Fibroblast of lung (primary cell): Measurements from ENCODE around the gene LITAFD. TPM values are rescaled to one million over a fixed set of nuclear protein-coding genes. Genes with fewer than 3 reads are reported as not detected.

Experiments used
- DNase-seq, 2 donors: peaks; one replicate each; pipeline versions ENCODE4 v3.0.0 to v3.0.0-alpha.2; 2010; ENCODE audit warnings: low read depth in 2 of 2
- H2AFZ ChIP-seq: 2 replicates; pipeline ENCODE4 v1.5.1; 2012; ENCODE audit warnings: low read length, control low read depth, inconsistent platforms
- H3K27ac ChIP-seq: 2 replicates; pipeline ENCODE4 v1.5.1; 2011; ENCODE audit warnings: low read length, control low read depth; ENCODE audit not compliant: insufficient read depth
- H3K27me3 ChIP-seq: 2 replicates; pipeline ENCODE4 v1.5.1; 2011; ENCODE audit warnings: mild to moderate bottlenecking, low read length; ENCODE audit not compliant: control insufficient read depth, insufficient read depth
- H3K36me3 ChIP-seq: 2 replicates; pipeline ENCODE4 v1.5.1; 2011; ENCODE audit warnings: low read length; ENCODE audit not compliant: control insufficient read depth, insufficient read depth
- H3K4me1 ChIP-seq: 2 replicates; pipeline ENCODE4 v1.5.1; 2011; ENCODE audit warnings: low read length; ENCODE audit not compliant: control insufficient read depth, insufficient read depth; ENCODE audit errors: extremely low read depth
- H3K4me2 ChIP-seq: 2 replicates; pipeline ENCODE4 v1.5.1; 2011; ENCODE audit warnings: low read length, control low read depth; ENCODE audit not compliant: insufficient read depth; ENCODE audit errors: extremely low read depth
- H3K4me3 ChIP-seq, 4 experiments: fragments of 200-600 bp in 1 of 4; sonication (generic) in 1 of 4; replicated peaks in 1 of 4; 2 replicates each; pipeline ENCODE4 v1.5.1; 2011 to 2016; ENCODE audit warnings: low read length in 4 of 4, low read depth in 3 of 4, mild to moderate bottlenecking in 3 of 4, control low read depth in 2 of 4, inconsistent platforms in 1 of 4, mixed read lengths in 1 of 4; ENCODE audit not compliant: insufficient read depth in 1 of 4; ENCODE audit errors: control extremely low read depth in 1 of 4
- H3K79me2 ChIP-seq: 2 replicates; pipeline ENCODE4 v1.5.1; 2012; ENCODE audit warnings: mild to moderate bottlenecking, low read length, inconsistent platforms; ENCODE audit not compliant: control insufficient read depth, insufficient read depth
- H3K9ac ChIP-seq: 2 replicates; pipeline ENCODE4 v1.5.1; 2011; ENCODE audit warnings: mild to moderate bottlenecking, low read length, control low read depth; ENCODE audit not compliant: insufficient read depth
- H3K9me3 ChIP-seq: 2 replicates; pipeline ENCODE4 v1.5.1; 2012; ENCODE audit warnings: low read depth, low read length; ENCODE audit not compliant: control insufficient read depth, insufficient read depth
- H4K20me1 ChIP-seq: 2 replicates; pipeline ENCODE4 v1.5.1; 2011; ENCODE audit warnings: low read length; ENCODE audit not compliant: control insufficient read depth, insufficient read depth; ENCODE audit errors: extremely low read depth
- CTCF ChIP-seq, 2 donors: IDR thresholded peaks in 1 of 2; conservative IDR thresholded peaks in 1 of 2; 1 replicate in 1 of 2; 2 replicates in 1 of 2; pipeline ENCODE4 v1.5.1; 2011 to 2012; ENCODE audit warnings: low read length in 2 of 2, control low read depth in 1 of 2, inconsistent platforms in 1 of 2, low read depth in 1 of 2, mild to moderate bottlenecking in 1 of 2
- EZH2 ChIP-seq: IDR thresholded peaks from 2 replicates; pipeline ENCODE4 v1.5.1; 2012; ENCODE audit warnings: low read length, control low read depth, mild to moderate bottlenecking; ENCODE audit errors: missing control alignments
- polyA plus RNA-seq, 2 donors: library from polyadenylated mRNA; depleted of rRNA in 1 of 2; stranded (reverse) in 1 of 2; unstranded in 1 of 2; fragments of >200 nt; gene quantifications; 2 replicates each; pipeline ENCODE4 v1.2.1, GENCODE V29; 2011 to 2012; ENCODE audit warnings: missing spikeins in 1 of 2
- total RNA-seq: library from RNA; depleted of rRNA; stranded (reverse); fragments of >200 nt; gene quantifications from 2 replicates; pipeline ENCODE4 v1.2.1, GENCODE V29; 2014

LITAFD gene
- total and polyA plus RNA-seq, 2 donors (not counting 1 experiment from before 2014, with no cell fraction given): not detected

GRCh38 chr16:8887952-8888560 lies 5.9 kb downstream of the LITAFD start:
- H3K4me3 ChIP-seq: no peak overlapping the region
- no peak overlapping the region for H3K4me2 ChIP-seq
- DNase-seq: peak in 1 of 2 donors; percentile 67
- H3K4me1 ChIP-seq: peaks cover 31% of the 10 kb centered on the region
- TF ChIP-seq CTCF (conservative IDR thresholded peaks at IDR 0.05 in 1 of 2, IDR thresholded peaks at IDR 0.05 in 1 of 2; ENCODE audit: low read depth in 1 of 2, low read length in 2 of 2): no peak
- no peak for TF ChIP-seq EZH2
- no peak overlapping the region for H3K27ac ChIP-seq
- no peaks in the 10 kb centered on the region for H3K79me2 ChIP-seq
- H3K9ac ChIP-seq: no peak overlapping the region
- H3K27me3 ChIP-seq: no peaks in the 10 kb centered on the region
- H3K9me3 ChIP-seq: no peaks in the 10 kb centered on the region
- H2AFZ ChIP-seq: no peak overlapping the region
- no peaks in the 10 kb centered on the region for H4K20me1 ChIP-seq
- H3K36me3 ChIP-seq: peaks cover 9% of the 10 kb centered on the region

GRCh38 chr16:8888951-8889892 lies 7.1 kb downstream of the LITAFD start:
- Histone ChIP-seq H3K4me3 (no peak overlapping the region), H2AFZ (no peak overlapping the region), H3K36me3 (peaks cover 15% of the 10 kb centered on the region), H3K27ac (no peak overlapping the region), H3K9ac (no peak overlapping the region), H3K4me1 (peaks cover 29% of the 10 kb centered on the region), H3K4me2 (no peak overlapping the region), H3K27me3 (no peaks in the 10 kb centered on the region), H3K79me2 (no peaks in the 10 kb centered on the region), H3K9me3 (no peaks in the 10 kb centered on the region), H4K20me1 (no peaks in the 10 kb centered on the region)
- DNase-seq: no peak
- no peak for TF ChIP-seq EZH2
- TF ChIP-seq CTCF (conservative IDR thresholded peaks at IDR 0.05 in 1 of 2, IDR thresholded peaks at IDR 0.05 in 1 of 2; ENCODE audit: low read depth in 1 of 2, low read length in 2 of 2): no peak

GRCh38 chr16:8889893-8890548 lies 7.9 kb downstream of the LITAFD start:
- no peaks in the 10 kb centered on the region for H4K20me1 ChIP-seq
- TF ChIP-seq EZH2: no peak
- no peak for TF ChIP-seq CTCF (conservative IDR thresholded peaks at IDR 0.05 in 1 of 2, IDR thresholded peaks at IDR 0.05 in 1 of 2; ENCODE audit: low read depth in 1 of 2, low read length in 2 of 2)
- H3K4me2 ChIP-seq: no peak overlapping the region

More at GRCh38 chr16:8889893-8890548, 7.9 kb downstream of the LITAFD start:
- Histone ChIP-seq H3K27ac (no peak overlapping the region), H3K9ac (no peak overlapping the region), H2AFZ (no peak overlapping the region), H3K4me3 (no peak overlapping the region), H3K9me3 (no peaks in the 10 kb centered on the region), H3K27me3 (no peaks in the 10 kb centered on the region), H3K4me1 (peaks cover 22% of the 10 kb centered on the region), H3K79me2 (no peaks in the 10 kb centered on the region), H3K36me3 (peaks cover 21% of the 10 kb centered on the region)
- DNase-seq: no peak
